ENCODE measurements around the gene CRABP1.

Gene CRABP1

DNA sequence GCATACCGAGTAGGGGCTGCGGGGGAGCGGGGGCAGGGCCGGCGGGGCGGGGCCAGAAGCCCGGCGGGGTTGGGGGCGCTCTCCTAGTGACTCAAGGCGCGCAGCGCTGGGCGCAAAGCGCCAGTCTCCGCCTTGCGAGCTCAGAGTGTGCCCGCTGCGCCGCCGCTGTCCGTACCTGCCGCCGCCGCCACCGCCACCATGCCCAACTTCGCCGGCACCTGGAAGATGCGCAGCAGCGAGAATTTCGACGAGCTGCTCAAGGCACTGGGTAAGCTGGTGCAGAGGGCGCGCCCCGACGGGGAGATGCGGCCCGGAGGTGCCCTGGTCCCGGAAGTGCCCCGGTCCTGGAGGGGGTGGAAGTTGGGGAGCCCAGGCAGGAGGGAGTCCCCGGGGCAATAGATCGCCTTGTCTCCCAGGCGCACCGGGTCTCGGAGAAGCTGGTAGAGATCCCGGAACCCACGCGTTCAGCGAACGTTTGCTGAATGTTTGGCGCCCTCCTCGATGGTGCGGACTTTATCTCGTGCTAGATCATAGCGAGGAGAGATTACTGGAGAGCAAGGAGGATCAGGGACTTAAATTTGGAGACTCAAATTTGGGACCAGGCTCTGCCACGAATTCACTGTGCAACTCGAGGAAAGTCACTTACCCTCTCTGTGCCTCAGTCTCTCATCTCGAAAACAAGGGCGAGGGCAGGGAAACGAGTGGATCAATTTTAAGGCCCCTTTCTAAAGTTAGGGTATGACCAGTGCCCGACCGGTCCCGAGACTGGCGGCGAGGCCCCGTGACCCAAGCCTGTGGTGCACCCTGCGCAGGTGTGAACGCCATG lies at the start of gene CRABP1:
Gene CRABP1 (plus strand): TSS at position 123 of the 826 bp plus-strand sequence. CDS start 76 bp downstream, at position 199.
- no peak for DNase-seq (ENCODE audit: insufficient read length, low spot score)
- no peak for TF ChIP-seq CTCF (IDR thresholded peaks at IDR 0.05; ENCODE audit: insufficient read depth, missing control alignments)
- FAIRE-seq = no peak

- DNase-seq (ENCODE audit: insufficient read length, low spot score) (no peak), FAIRE-seq (no peak)
- TF ChIP-seq CTCF (IDR thresholded peaks at IDR 0.05; ENCODE audit: insufficient read depth, missing control alignments) = no peak
Measured at GRCh38 chr15:78291052-78291451, 49.1 kb upstream of the CRABP1 start.

DNA sequence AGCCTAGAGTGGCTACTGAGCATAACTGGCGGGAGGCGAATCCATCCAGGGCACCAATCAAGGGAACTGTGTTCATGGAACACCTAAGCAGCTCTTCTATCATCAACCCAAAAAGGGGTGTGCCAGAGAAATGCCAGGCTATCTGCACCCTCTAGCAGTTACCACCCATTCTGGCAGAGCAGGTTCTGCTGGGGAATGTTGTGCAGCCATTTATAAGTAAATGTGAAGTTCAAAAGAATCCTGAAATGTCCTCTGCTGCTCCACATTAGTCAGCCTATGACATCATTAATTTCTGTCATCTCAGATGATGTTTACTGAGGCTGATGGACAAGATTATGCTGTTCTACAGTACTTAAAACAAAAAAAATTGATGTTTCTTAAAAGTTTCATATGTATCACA lies 48.5 kb upstream of the CRABP1 start:
- DNase-seq (ENCODE audit: insufficient read length, low spot score) = no peak
- no peak for TF ChIP-seq CTCF (IDR thresholded peaks at IDR 0.05; ENCODE audit: insufficient read depth, missing control alignments)
- FAIRE-seq = no peak

- no peak for DNase-seq (ENCODE audit: insufficient read length, low spot score)
- no peak for FAIRE-seq
- no peak for TF ChIP-seq CTCF (IDR thresholded peaks at IDR 0.05; ENCODE audit: insufficient read depth, missing control alignments)
Measured at GRCh38 chr15:78292219-78292618, 47.9 kb upstream of the CRABP1 start.

- FAIRE-seq = no peak
- DNase-seq (ENCODE audit: insufficient read length, low spot score) = peak; percentile 81
- TF ChIP-seq CTCF (IDR thresholded peaks at IDR 0.05; ENCODE audit: insufficient read depth, missing control alignments) = no peak
Measured at GRCh38 chr15:78299101-78299930, 40.8 kb upstream of the CRABP1 start, which contains the start of gene SKIC8. Gene SKIC8 (minus strand): TSS chr15:78299609. CDS start chr15:78295686, 3,923 bp downstream.

DNA sequence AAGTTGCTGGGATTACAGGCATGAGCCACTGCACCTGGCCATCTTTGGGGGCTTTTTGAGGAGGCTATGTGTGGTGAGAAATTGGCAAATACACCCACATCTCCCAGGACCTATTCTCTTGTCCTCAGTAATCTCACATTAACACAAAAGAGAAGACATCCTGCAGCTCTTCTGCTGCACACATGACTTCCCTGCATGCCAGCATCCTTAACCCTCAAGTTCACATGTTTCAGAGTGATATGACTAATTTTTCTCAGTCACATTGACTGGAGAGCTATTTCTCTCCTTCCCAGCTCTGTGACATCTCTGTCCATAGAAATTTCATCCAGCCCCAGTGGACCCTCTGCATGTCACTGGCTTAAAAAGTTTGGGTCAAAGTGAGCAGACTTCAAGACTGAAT lies 38.8 kb upstream of the CRABP1 start:
- FAIRE-seq (no peak), DNase-seq (ENCODE audit: insufficient read length, low spot score) (no peak)
- TF ChIP-seq CTCF (IDR thresholded peaks at IDR 0.05; ENCODE audit: insufficient read depth, missing control alignments) = no peak
